GM18867 (cell line): ENCODE results near the gene ADAMTS17.

Experiments
- ATAC-seq: cut with Tn5 transposase; IDR thresholded peaks from one replicate; pipeline ENCODE4 v1.9.1; 2021; ENCODE audit warnings: mild to moderate bottlenecking, moderate library complexity; ENCODE audit not compliant: unreplicated experiment

Gene ADAMTS17

DNA sequence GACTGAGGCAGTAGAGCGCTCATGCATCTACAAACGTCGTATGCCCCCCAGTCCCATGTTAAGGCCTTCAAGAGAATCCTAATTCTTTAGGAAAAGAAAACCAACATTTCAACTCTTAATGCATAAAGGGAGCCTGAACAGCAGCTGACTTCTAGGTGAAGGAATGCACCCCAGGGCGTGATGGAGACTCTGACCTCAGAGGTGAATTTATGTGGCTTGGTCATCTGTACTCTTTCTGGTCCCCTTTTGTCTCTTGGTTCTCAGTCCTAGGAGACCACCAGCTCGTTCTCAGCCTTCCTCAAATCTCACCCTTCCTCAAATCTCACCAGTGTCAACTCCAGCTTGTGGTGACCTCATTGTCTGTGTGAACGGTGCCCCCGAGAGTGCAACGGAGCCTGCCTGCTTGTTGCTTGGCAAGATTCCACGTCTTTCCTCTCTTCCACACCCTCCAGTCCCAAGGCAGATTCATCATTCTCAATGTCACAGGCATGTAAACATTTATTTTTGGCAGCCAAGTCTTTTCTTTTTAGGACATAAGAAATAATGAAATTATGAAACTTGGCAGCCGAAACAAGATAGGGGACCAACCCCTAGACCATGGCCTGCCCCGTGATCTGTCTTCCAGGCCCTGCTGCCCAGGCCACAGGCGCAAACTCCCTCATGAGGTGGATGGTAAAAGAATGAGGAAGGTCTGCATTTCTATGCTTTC is 166.2 kb downstream of the ADAMTS17 start:
- no peak for ATAC-seq

DNA sequence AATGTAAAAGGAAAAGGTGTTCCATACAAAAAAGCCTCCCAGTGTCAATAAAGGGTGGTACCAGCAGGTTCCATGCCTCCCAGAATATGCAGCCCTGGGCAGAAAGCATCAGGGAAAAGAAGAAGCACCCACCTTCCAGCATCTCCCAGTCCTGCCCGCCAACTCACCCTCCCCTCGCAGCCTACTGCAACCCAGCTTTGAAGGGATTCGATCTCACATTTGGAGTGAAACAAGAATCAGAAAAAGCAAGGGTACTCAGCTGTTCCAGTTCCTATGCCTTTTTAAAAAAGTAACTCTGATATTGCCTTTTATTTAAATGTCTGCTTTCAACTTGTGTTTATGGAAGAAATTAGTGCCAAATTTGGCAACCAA is 166.9 kb downstream of the ADAMTS17 start:
- no peak for ATAC-seq

DNA sequence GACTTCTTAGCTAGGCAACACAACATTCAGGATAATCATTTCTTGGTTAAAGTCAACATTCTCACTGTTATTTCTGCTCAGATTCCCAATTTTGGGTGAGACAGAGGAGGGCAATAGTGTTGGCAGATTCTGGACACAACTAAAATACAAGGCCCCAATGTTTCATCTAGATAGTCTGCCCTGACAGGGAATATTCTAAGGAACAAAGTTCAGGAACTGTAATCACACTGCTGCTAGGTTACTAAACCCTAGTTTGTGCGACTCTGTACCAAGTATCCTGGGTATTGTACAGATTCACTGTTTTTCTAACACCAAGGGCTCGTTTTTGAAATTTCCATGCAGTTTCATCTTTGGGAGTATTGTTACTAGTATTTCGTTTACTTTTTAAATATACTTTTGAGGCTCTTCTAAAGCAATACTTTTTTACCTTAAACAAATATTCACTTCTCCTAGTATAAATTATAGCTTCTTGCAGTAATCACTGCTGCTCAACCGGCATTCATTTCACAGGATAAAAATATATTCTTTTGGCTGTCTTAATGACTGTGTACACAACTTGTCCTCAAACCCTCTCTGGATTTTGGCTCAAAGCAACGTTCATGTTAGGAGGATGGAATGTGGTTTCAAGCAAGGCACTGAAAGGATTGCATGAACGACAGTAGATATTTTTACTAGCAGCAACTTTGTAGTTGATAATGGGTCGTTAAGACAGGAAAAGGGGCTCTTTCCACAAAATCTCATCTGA is 167.4 kb downstream of the ADAMTS17 start:
- ATAC-seq = no peak

DNA sequence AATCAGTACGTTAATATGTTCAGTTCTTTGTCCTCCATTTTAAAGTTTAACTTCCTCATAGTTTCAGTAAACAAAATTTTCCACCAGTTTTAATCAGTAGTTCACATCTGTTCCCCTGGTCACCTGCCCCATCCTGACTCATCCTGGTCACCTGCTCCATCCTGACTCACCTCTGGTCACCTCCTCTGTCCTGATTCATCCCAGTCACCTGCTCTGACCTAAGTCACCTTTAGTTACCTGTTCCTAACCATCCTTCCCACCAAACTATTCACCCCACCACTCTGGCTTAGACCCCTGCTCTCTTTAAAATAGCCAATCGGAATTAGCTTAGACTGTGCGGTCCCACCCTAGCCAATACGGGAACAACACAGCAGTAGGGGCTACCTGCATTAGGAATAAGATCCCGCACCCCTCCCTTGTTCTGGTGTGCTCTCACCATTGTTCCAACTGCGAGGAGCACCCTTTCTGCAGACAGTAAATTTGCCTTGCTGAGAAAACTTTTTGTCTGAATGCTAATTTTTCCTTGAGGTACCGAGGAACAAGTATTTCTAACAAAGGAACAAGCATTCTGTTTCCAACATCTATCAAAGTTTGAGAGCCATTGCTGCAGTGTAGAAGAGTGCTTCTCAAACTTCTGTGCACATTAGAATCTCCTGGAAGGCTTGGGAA is 169.3 kb downstream of the ADAMTS17 start:
- ATAC-seq = no peak

DNA sequence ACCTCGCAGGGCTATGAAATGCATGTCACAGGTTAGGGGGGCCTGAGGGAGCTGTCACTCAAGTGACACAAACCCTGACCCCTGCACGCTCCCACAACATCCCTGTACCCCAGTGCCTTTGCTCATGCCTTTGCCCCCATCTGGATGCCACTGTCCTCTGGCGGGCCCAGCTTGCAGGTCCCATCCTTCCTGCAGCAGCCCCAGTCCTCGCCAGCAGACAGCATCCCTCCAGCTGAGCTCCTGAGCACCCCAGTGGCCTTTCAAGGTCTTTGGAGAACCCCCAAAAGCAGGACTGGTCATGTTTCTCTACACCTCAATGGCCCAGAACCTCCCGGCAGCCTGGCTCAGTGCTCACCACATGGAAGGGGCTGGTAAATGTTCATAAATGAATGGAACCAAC is 170.4 kb downstream of the ADAMTS17 start:
- ATAC-seq = no peak

DNA sequence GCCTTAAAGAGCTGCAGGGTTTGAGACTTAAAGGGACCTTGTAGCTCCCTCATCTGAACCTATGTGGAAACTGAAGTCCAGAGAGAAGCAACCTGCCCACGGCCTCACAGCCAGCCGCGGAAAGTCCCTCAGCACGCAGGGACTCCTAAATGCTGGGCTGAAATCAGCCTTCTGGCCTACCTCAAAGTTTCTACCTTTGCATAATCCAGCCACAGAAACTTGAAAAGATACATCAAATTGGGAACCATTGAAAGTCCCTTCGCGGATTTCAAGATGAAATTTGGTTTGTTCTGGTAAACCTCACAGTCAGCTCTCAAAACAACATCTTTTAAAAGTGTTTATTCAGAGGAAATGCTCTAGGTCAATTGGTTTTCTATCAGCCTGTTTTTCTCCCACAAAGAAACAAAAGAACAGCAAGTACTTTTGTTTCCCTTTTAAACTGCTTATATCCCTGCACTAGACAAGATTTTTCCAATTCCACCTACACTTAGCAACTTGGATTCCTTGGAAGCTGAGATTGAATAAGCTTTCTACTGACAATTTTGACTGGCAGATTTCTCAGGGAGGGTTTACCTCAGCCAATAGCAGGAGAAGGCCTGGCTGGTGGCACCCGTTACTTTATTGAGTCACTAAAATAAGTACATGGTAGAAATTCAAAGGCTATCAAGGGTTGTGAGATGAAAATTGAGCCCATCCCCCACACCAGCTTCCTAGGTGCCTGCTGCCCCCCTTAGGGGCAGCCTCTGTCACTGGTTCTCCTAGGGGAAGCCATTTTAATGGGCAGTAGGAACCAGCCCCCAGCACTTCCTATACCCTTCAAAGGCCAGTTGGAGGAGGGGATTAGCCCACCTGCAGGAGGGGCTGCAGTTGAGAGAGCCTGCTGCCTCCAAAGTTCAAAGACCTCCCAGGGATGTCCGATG is 171.2 kb downstream of the ADAMTS17 start:
- ATAC-seq = peak; percentile 90

DNA sequence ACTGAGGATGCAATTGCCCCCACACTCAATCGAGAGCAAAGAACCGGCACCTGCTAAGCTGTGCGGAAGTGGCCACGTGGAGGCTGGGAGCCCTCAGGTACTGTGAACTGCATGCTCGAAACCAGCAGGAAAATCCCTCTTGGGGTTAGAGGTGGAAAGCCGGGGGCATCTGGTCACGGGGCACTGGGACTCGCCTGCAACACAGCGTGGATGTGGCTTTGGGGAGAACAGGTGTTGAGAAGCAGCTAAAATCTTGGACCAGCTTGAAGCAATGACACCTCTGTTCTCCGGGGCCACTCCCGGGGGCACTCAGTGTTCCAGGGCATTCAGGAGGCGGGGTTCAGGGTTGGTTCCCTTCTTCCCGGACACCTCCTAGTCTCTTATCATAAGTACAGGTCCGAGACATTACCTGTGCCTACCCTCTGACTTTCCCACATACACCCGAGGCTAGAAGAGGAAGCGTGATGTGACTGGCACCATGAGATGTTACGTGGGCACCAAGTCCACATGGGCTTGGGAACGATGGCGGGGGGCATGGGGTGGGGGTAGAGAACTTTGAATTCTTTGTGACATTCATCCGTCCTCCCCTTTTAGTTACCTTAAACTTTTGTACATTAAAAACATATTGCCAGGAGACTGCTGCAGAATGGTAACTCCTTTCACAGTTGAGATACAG is 172.0 kb downstream of the ADAMTS17 start:
- peak; percentile 7 for ATAC-seq

DNA sequence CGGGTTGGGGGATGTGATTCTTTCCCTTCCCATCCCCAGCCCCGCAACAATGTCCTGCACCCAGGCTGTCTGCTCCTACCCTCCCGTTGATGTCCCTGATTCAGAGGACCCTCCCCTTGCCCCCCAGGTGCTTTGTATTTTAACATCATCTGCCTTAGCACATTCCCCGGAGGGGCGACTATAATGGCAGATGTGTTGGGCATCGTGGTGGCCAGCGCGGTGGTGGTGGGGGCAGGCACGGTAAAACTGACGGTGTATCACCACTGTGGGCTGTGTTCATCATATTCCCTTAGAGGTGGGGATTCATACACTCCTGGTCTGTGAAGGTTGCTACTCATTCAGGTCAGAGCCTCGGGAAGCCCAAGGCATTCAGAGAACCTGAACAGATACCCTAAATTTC is 173.0 kb downstream of the ADAMTS17 start:
- no peak for ATAC-seq

DNA sequence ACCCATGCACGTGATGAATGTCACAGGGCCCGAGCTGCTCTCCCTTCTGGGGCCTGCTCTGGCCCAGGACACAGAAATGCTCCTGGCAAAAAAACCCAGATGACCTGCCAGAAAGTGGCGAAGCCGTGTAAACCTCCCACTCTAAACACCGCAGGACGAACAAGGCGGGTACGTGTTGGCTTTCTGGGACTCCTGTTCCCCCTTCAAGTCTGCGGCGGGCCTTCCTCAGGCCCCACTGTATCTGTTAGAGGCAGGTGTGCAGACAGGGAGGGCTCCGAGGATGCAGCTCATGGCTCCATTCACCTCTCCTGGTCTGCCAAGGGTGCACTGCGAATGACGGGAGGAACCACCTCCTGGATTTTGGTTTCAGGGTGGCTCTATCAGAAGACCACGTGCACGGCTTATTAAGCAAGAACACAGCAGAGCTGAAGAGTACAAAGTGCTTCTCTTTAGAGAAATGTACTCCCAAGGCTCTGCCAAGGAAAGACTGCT is 173.8 kb downstream of the ADAMTS17 start:
- ATAC-seq = no peak

DNA sequence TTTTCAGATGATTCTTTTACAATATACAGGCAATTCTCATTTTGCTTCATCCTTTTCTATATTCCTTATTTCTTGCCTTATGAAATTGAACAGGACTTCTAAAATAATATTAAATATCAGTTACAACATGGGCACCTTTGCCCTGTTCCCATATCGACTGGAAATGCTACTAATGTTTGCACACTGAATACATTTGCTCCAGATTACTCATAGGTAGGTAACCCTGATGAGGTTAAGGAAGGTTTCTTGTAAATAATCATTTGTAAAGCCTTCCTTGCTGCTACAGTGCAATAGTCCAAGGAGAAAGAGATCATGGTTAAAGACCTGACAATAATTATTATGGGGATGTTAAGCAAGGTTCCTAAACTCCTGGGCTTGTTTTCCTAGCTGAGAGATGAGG is 175.5 kb downstream of the ADAMTS17 start:
- no peak for ATAC-seq

DNA sequence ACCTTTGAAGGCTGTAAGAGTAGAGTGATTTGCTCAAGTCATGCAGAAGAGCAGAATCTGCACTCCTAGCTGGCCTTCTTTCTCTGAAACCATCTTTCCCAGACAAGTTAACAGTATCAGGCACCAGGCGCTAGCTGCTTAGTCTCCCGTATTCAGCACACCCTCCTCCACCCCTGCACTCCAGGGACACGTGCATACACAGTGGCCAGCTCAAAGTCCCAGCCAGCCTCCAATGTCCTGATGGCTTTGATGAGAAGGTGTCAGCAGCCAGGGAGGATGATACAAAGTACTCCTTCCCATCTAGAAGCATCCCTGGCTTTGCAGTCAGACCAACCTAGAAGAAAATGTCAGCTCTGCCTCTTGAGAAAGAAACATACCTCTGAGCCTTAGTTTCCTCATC is 177.8 kb downstream of the ADAMTS17 start:
- no peak for ATAC-seq

DNA sequence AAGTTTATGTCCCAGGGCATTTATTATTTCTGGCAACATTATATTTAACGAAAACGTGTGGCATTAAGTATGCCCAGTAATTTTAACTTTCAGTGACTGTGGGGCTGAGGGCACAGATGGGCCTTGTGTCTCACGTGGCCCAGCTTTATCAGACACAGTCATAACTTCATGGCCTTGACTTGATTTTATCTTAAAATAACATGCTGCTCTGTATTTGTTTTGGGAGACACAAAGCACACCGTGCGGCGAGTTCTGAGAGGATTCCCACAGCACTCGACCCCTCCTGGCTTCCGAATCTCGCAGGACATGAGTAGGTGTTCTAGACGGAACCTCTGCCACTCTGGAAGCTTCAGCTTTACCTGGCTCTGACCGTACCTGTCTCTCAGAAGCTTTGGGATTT is 180.8 kb downstream of the ADAMTS17 start:
- no peak for ATAC-seq

DNA sequence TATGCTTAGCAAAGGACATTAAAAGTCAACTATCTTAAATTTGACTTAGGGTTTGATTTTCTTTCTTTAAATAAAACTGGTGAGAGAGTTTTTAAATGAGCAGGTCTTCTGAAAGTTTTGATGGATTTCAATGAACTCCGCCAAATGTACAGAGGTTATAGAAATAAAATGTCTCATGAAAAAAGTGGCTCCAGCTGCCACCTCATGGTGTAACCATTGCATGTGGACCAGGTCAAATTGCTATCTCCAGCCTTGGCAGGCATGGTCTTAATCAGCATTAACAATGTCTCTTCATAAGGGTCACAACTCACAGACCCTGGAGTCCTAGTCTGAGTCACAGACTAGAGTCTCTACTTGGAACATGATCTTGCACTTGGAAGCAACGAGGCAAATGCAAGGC is 182.3 kb downstream of the ADAMTS17 start:
- no peak for ATAC-seq

DNA sequence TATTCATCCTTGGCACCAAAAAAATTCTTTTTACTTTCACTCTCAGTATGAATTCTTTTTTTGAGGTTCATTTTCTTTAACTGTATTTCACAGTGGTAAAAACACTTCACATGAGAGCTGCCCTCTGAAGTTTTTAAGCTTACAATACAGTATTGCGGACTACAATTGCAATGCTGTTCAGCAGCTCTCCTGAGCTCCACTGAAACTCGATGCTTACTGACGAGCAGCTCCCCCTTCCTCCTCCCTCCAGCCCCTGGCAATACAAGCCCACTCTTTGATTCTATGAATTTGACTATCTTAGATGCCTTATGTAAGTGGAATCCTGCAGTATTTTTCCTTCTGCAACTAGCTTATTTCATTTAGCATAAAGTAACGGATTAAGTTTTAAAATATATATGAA is 183.4 kb downstream of the ADAMTS17 start:
- no peak for ATAC-seq

DNA sequence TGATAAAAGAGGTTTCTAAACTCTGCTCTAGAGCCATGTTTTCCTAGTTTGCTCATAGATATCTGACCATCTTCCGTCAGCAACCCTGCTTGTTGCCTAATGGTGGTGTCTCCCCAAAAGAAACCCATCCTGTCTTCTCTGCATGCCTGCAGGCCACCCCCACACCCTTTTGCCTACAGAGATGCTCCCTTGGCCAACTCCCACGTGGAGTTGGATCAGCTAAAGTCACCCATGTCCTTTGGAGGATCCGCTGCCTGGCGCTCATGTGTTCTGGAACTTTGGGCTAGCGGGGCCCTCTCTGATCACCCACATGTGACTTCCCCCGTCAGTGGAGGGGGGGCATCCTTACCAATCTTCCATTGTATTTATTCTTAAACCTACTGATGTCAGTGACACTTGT is 185.6 kb downstream of the ADAMTS17 start:
- ATAC-seq = no peak

DNA sequence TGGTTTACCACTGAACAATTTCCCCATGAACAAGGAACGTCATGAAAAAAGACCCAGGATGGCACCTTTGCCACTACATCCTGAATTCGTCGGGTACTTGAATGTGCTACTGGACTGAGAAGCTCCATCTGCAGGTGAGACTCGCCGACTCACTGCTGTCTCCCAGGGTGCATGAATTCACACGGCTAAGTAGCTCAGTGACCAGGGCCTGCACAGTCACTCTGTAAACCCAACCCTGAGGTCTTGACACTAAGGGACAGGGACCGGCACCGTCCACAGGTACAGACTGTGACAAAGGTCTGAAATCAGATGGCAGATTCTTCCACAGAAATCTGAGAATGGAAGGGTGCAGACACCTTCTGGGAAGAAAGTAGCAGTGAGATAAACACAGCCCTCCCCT is 187.4 kb downstream of the ADAMTS17 start:
- ATAC-seq = no peak

DNA sequence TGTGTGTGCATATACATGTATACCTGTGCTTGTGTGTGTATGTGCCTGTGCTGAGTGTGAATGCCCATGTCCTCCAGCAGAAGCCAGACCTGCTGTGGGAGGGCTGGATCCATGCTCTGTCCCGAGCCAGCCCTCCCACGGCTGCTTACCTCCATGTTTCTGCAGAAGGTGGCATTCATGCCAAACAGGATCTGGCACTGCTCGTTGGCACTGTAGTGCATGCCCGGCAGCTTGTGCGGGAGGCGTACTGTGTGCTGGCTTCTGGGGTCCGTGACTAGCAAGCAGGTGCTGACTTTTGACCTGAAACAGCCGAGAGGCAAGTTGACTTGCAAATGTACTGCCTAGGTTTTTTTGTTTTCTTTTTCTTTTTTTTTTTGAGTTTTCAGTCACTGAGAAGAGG is 189.3 kb downstream of the ADAMTS17 start:
- ATAC-seq = no peak

DNA sequence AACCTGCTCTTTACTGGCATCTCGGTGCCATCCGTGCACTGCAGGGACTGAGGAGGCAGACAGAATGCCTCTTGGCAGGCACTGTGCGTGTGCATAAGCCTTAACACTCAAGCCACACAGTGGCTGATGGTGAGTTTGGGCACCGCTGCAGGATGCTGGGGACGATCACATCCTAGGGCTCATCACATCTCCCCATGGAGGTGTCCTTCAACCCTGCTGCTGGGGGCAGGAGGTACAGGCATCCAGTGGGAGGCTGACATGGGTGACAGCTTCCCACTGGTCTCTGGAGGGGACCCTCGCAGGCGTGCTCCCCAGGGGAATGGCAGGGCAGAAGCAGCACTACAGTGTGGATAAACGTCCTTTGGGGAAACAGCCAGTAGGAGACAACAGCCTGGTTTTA is 190.9 kb downstream of the ADAMTS17 start:
- no peak for ATAC-seq

DNA sequence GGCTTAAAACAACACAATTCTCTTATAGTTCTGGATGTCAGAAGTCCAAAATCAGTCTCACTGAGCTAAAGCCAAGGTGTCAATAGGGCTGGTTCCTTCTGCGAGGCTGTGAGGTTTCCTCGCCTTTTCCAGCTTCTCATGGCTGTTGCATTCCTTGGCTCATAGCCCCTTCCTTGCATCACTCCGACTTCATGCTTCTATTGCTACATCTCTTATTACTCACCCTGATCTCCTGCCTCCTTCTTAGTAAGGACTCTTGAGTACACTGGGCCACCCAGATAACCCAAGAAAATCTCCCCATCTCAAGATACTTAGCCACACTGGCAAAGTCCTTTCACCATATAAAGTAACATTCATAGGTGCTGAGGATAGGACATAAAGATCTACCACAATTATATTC is 193.9 kb downstream of the ADAMTS17 start:
- no peak for ATAC-seq

DNA sequence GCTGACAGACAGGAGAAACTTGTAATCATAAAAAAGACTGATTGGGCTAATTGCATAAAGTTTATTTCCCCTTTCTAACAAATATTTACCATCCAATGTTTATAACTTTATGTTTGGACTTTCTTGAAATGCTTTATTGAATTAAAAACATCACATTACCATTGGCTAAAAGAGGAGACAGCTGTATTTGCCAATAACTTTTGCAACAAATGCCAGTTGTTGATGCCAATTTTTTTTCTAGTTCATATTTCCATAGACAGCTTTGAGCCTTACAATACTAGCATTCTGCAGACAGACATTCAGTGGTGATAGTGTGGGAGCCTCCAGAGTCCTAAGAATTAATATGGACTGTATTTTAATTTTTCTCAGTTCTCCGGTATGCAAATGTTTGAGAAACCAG is 198.4 kb downstream of the ADAMTS17 start:
- no peak for ATAC-seq
